ENCODE data around the gene LONRF2. TPM values are rescaled to one million over a fixed set of nuclear protein-coding genes. Genes with fewer than 3 reads are reported as not detected.

Gene LONRF2
- total RNA-seq, 1 experiment from 2014 or later, result 1.6 TPM

DNA sequence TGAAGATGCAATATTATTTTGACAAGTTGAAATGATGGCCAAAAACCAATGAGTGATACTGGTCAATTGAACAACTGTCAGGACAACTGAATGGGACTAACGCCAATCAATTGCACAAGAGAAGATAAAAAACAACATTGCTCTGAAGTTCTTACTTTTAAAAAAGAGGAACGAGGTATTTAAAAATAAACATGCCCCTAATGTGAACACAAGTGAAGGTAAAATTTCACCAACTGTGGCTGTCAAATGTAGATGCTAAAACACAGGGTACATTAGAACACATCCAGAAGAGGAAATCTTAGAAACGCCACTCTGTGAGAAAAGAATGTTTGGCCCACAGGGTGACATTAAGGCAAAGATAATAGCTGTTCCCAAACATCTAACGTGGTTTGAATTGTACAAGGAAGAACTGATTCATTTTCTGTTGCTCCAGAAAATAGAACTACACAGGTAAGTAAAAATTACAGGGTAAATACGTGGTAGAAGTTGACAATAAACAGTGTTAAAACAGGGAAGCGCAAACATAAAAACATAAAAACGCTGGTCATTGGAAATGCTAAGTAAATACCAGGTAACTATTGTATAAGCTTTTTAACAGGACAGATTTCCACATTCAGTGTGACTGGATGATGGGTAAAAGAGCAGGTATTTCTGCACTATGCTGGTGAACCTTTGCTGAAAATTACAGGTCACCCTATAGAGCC, 20.3 kb downstream of the LONRF2 start:
- ATAC-seq (no peak), DNase-seq (ENCODE audit: low read depth, low spot score) (no peak)
- H3K9me2 ChIP-seq (ENCODE audit: insufficient read depth), result no peaks in the 10 kb centered on the region
- no peaks in the 10 kb centered on the region for H3K27me3 ChIP-seq (ENCODE audit: insufficient read depth, low read length)
- ChIA-PET RAD21 (ENCODE audit: low non-redundant PET in 1 of 2, low total read pairs in 2 of 2, uncharacterized antibody in 2 of 2, unreplicated experiment in 2 of 2) (no interaction called here), CTCF (no interaction called here), POLR2A (interaction anchor here (2.0 kb wide), 1 partner anchor 11 kb away, joined by 6 read pairs; no protein-coding TSS in a partner anchor)
- BruUV-seq (replicated peaks), result no TSS peak
- H3K9ac ChIP-seq (ENCODE audit: low read length), result no peak overlapping the region
- H3K9me3 ChIP-seq (ENCODE audit: control insufficient read depth in 1 of 2, insufficient read depth in 1 of 2, low read depth in 1 of 2, low read length in 2 of 2), result no peaks in the 10 kb centered on the region
- H3K4me3 ChIP-seq (replicated peaks in 1 of 2; ENCODE audit: low read depth in 1 of 2, low read length in 2 of 2), result no peak overlapping the region
- H3K4me2 ChIP-seq (ENCODE audit: low read length), result no peak overlapping the region
- no peak overlapping the region for H3K27ac ChIP-seq (ENCODE audit: low read depth, low read length)
- no peak for TF ChIP-seq SRF (IDR thresholded peaks at IDR 0.05; ENCODE audit: low read depth)
- no peak for TF ChIP-seq CTCF (IDR thresholded peaks at IDR 0.05 in 2 of 3, conservative IDR thresholded peaks at IDR 0.05 in 1 of 3; ENCODE audit: borderline replicate concordance in 1 of 3, insufficient read depth in 1 of 3, low read depth in 2 of 3, low read length in 2 of 3)
- no peak for TF ChIP-seq POLR2A (IDR thresholded peaks at IDR 0.05; ENCODE audit: borderline replicate concordance, extremely low read depth, insufficient read depth, insufficient read length)
- TF ChIP-seq EZH2 (IDR thresholded peaks at IDR 0.05), result no peak
- TF ChIP-seq CBX3 (IDR thresholded peaks at IDR 0.05; ENCODE audit: low read depth), result no peak
- TF ChIP-seq ZNF274 (IDR thresholded peaks at IDR 0.05; ENCODE audit: low read depth, low read length), result no peak
- no peak for TF ChIP-seq YY1 (IDR thresholded peaks at IDR 0.05; ENCODE audit: extremely low read depth, insufficient replicate concordance, low read depth, low read length)
- TF ChIP-seq CEBPB (IDR thresholded peaks at IDR 0.05; ENCODE audit: low read depth), result no peak
- no peak for TF ChIP-seq SIN3A (IDR thresholded peaks at IDR 0.05; ENCODE audit: low read depth)
- TF ChIP-seq EGR1 (IDR thresholded peaks at IDR 0.05; ENCODE audit: low read depth), result no peak
- TF ChIP-seq, protein P1, sequence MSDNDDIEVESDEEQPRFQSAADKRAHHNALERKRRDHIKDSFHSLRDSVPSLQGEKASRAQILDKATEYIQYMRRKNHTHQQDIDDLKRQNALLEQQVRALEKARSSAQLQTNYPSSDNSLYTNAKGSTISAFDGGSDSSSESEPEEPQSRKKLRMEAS (IDR thresholded peaks at IDR 0.05), result no peak
- no peak for TF ChIP-seq FOSL1 (IDR thresholded peaks at IDR 0.05; ENCODE audit: low read depth)
- TF ChIP-seq, protein P2, sequence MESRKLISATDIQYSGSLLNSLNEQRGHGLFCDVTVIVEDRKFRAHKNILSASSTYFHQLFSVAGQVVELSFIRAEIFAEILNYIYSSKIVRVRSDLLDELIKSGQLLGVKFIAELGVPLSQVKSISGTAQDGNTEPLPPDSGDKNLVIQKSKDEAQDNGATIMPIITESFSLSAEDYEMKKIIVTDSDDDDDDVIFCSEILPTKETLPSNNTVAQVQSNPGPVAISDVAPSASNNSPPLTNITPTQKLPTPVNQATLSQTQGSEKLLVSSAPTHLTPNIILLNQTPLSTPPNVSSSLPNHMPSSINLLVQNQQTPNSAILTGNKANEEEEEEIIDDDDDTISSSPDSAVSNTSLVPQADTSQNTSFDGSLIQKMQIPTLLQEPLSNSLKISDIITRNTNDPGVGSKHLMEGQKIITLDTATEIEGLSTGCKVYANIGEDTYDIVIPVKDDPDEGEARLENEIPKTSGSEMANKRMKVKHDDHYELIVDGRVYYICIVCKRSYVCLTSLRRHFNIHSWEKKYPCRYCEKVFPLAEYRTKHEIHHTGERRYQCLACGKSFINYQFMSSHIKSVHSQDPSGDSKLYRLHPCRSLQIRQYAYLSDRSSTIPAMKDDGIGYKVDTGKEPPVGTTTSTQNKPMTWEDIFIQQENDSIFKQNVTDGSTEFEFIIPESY (IDR thresholded peaks at IDR 0.05; ENCODE audit: extremely low read depth, insufficient replicate concordance, low read length), result no peak
- no peak for TF ChIP-seq SP1 (IDR thresholded peaks at IDR 0.05; ENCODE audit: low read depth)
- no peak for TF ChIP-seq REST (IDR thresholded peaks at IDR 0.05; ENCODE audit: low read depth)
- TF ChIP-seq POLR2AphosphoS5 (IDR thresholded peaks at IDR 0.05; ENCODE audit: low read depth, low read length), result no peak
- H4K20me1 ChIP-seq (ENCODE audit: insufficient read depth), result no peaks in the 10 kb centered on the region
- intact Hi-C loops (cut with micrococcal nuclease), result no loop called here
- H2AFZ ChIP-seq (ENCODE audit: low read depth, low read length, poor library complexity, severe bottlenecking), result no peak overlapping the region
- no peaks in the 10 kb centered on the region for H3K79me2 ChIP-seq (ENCODE audit: insufficient read depth, low read length)
- H3K4me1 ChIP-seq (ENCODE audit: control insufficient read depth in 1 of 2, insufficient read depth in 2 of 2, low read length in 2 of 2), result no peaks in the 10 kb centered on the region
- H3K36me3 ChIP-seq (ENCODE audit: control insufficient read depth in 1 of 2, insufficient read depth in 2 of 2, low read length in 2 of 2), result no peaks in the 10 kb centered on the region

Measured in HCT116 (cell line).